ENCODE data around the gene TOPBP1. TPM values are rescaled to one million over a fixed set of nuclear protein-coding genes. Genes with fewer than 3 reads are reported as not detected.

TOPBP1 gene
- total RNA-seq, 4 donors from 2014 or later = 20.7 to 42.2 (median 28.7) TPM

DNA sequence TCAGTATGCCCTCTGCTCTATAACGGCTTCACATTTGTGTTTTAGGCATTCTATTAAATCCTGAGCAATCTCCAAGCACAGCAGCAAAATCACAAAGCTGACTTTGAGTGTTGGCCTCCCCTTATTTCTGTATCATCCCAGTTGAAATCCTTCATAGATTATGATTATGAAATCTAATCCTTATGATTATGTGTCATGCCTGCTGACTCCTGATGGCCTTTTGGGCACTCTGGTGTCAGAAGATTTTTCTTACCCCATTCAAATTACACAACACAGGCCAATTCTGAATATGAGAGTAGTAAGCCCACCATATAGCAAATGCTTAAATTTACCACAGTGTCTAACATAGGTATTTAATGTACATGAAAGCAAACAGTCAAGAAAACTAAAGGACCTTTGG is 53.9 kb downstream of the TOPBP1 start:
- DNase-seq (ENCODE audit: low spot score) (no peak), ATAC-seq (ENCODE audit: low FRiP score) (no peak)
- TF ChIP-seq CTCF (IDR thresholded peaks at IDR 0.05) = no peak

DNA sequence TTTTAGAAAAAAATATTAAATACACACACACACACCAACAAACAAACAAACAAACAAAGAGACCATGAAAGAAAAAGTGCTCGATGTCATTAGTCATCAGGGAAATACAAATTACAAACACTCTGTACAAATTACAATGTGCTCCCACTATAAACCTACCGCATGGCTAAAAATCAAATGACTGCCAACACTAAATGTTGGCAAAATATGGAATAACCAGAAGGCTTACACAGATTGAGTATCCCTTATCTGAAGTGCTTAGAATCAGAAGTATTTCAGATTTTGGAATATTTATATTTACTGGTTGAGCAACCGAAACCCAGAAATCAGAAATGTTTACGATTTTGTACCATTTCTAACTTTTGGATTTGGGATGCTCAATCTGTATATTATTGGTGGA is 54.8 kb downstream of the TOPBP1 start:
- ATAC-seq (ENCODE audit: low FRiP score) (no peak), DNase-seq (ENCODE audit: low spot score) (no peak)
- TF ChIP-seq CTCF (IDR thresholded peaks at IDR 0.05) = no peak

GRCh38 chr3:133606342-133606741 is 55.4 kb downstream of the TOPBP1 start:
- DNase-seq (ENCODE audit: low spot score) (no peak), ATAC-seq (ENCODE audit: low FRiP score) (no peak)
- TF ChIP-seq CTCF (IDR thresholded peaks at IDR 0.05) = no peak

DNA sequence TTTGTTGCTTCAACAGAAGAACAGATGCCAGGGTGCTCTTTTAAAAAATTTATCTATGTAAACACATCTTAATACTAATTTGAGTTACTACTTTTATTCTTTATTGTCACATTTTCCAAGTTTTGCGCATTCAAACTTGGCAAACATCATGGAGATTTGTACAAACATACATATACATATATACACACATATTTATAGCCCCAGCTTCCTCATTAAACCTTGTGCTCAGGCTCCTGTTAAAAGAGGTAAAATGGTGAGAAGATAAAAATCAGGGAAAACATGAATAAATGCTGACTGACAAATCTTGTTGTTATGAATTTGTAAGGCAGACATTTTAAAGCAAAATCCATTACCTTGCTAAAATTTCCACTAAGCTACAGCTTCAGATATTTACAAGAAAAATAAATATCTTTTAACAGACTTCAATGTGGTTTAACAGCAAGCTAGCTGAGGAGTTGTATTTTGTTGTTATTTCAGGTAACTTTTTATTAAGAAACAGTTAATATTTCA is 61.1 kb downstream of the TOPBP1 start:
- ATAC-seq (ENCODE audit: low FRiP score) (no peak), DNase-seq (ENCODE audit: low spot score) (no peak)
- TF ChIP-seq CTCF (IDR thresholded peaks at IDR 0.05) = no peak

DNA sequence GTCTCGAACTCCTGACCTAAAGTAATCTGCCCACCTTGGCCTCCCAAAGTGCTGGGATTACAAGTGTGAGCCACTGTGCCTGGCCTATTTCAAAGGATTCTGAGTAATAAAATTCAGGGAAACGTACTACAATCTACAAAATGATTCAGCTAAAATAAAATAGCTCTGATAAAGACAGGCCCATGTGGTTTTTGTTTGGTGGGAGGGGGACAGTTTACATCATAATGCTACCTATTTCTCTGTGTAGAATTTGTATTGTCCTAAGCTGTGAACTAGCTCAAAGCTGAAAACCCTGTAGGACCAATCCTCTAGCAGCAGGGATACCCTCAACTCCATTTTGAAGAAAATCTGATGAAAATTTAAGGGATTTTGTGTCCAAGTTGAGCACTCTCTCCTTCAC is 62.5 kb downstream of the TOPBP1 start:
- no peak for DNase-seq (ENCODE audit: low spot score)
- TF ChIP-seq CTCF (IDR thresholded peaks at IDR 0.05) = no peak
- ATAC-seq (ENCODE audit: low FRiP score) = no peak

- DNase-seq (ENCODE audit: low spot score) (no peak), ATAC-seq (ENCODE audit: low FRiP score) (no peak)
- no peak for TF ChIP-seq CTCF (IDR thresholded peaks at IDR 0.05)
These were observed 63.3 kb downstream of the TOPBP1 start for GRCh38 chr3:133598405-133598804.

- TF ChIP-seq CTCF (IDR thresholded peaks at IDR 0.05) = no peak
- ATAC-seq (ENCODE audit: low FRiP score) = peak; percentile 68
- no peak for DNase-seq (ENCODE audit: low spot score)
These were observed 66.4 kb downstream of the TOPBP1 start for GRCh38 chr3:133595341-133595740.
